ENCODE measurements around the gene RPS18.
A peak's percentile ranks its signal among the peaks of the same experiment; 100 is the strongest.

- TF ChIP-seq CTCF (IDR thresholded peaks at IDR 0.05 in 2 of 3, conservative IDR thresholded peaks at IDR 0.05 in 1 of 3; ENCODE audit: control insufficient read depth in 2 of 3, extremely low read depth in 1 of 3, insufficient read depth in 1 of 3, low read depth in 3 of 3, low read length in 3 of 3) = no peak
- no peak for TF ChIP-seq IRF3 (IDR thresholded peaks at IDR 0.05)
- TF ChIP-seq RAD21 (IDR thresholded peaks at IDR 0.05; ENCODE audit: insufficient read depth, low read depth, low read length) = no peak
- no peak for TF ChIP-seq DPF2 (IDR thresholded peaks at IDR 0.05)
- TF ChIP-seq POLR2A (IDR thresholded peaks at IDR 0.05; ENCODE audit: low read depth, low read length) = no peak
- no peak for TF ChIP-seq SP1 (IDR thresholded peaks at IDR 0.05; ENCODE audit: low read depth, low read length)
- no peak for TF ChIP-seq SIN3A (IDR thresholded peaks at IDR 0.05; ENCODE audit: low read depth, low read length)
- TF ChIP-seq YY1 (IDR thresholded peaks at IDR 0.05; ENCODE audit: low read depth, low read length) = no peak
- no peak for TF ChIP-seq CHD2 (IDR thresholded peaks at IDR 0.05; ENCODE audit: borderline replicate concordance, low read depth, low read length)
- no peak for TF ChIP-seq FOS (IDR thresholded peaks at IDR 0.05; ENCODE audit: borderline replicate concordance, extremely low read depth, insufficient read length)
- TF ChIP-seq BHLHE40 (IDR thresholded peaks at IDR 0.05; ENCODE audit: borderline replicate concordance in 1 of 2, low read depth in 2 of 2, low read length in 1 of 2) = peak; percentile 32 to 73; a peak in 2 of 4 replicates
These were observed 43.3 kb downstream of the RPS18 start for GRCh38 chr6:33314943-33315792.
